Measurements from ENCODE around the gene RBP3.

GRCh38 chr10:47335906-47336305 is 12.3 kb upstream of the RBP3 start:
- TF ChIP-seq CTCF (IDR thresholded peaks at IDR 0.05) (no peak), ZFX (IDR thresholded peaks at IDR 0.05; ENCODE audit: borderline replicate concordance) (no peak)
